T-helper 1 cell treated with Interleukin-12 subunit alpha and Interleukin-12 subunit beta and Interleukin-4 antibody, amounts not matched to agents 30 ng/mL and 1 ng/mL, for 36 hours (primary cell): ENCODE measurements around the gene ST6GALNAC3. TPM values are rescaled to one million over a fixed set of nuclear protein-coding genes. Genes with fewer than 3 reads are reported as not detected.

Experiments
- intact Hi-C: fragments of 100-400 bp; cut with micrococcal nuclease; formaldehyde crosslinking; loops from one replicate; pipeline ENCODE4 v1.15.1; 2024
- total RNA-seq: library from RNA; stranded (reverse); gene quantifications from 2 replicates; pipeline ENCODE4 v1.2.3, GENCODE V29; 2022

ST6GALNAC3 gene
- total RNA-seq, 1 donor from 2014 or later, result 0.12 TPM

- intact Hi-C loops, result no loop called here
Observed at GRCh38 chr1:76482272-76482671, 407.7 kb downstream of the ST6GALNAC3 start.

- intact Hi-C loops, result no loop called here
Observed at GRCh38 chr1:76491737-76492136, 417.2 kb downstream of the ST6GALNAC3 start.

- intact Hi-C loops, result no loop called here
Observed at GRCh38 chr1:76492752-76493430, 418.3 kb downstream of the ST6GALNAC3 start.

- intact Hi-C loops, result no loop called here
Observed at GRCh38 chr1:76494807-76495206, 420.3 kb downstream of the ST6GALNAC3 start.

- intact Hi-C loops, result no loop called here
Observed at GRCh38 chr1:76496871-76497270, 422.3 kb downstream of the ST6GALNAC3 start.

GRCh38 chr1:76500116-76500515, 425.6 kb downstream of the ST6GALNAC3 start:
- intact Hi-C loops, result loop anchor here (5.0 kb wide), 1 partner anchor 348 kb away; no protein-coding TSS in a partner anchor

- intact Hi-C loops, result loop anchor here (5.0 kb wide), 1 partner anchor 349 kb away; no protein-coding TSS in a partner anchor
Observed at GRCh38 chr1:76501136-76501535, 426.6 kb downstream of the ST6GALNAC3 start.

- intact Hi-C loops, result loop anchor here (5.0 kb wide), 1 partner anchor 349 kb away; no protein-coding TSS in a partner anchor
Observed at GRCh38 chr1:76501586-76502219, 427.2 kb downstream of the ST6GALNAC3 start.

- intact Hi-C loops, result loop anchor here (5.0 kb wide), 1 partner anchor 351 kb away; no protein-coding TSS in a partner anchor
Observed at GRCh38 chr1:76503100-76503499, 428.6 kb downstream of the ST6GALNAC3 start.

GRCh38 chr1:76503736-76504135, 429.2 kb downstream of the ST6GALNAC3 start:
- intact Hi-C loops, result loop anchor here (5.0 kb wide), 1 partner anchor 351 kb away; no protein-coding TSS in a partner anchor

GRCh38 chr1:76507376-76507775, 432.8 kb downstream of the ST6GALNAC3 start:
- intact Hi-C loops, result no loop called here

- intact Hi-C loops, result no loop called here
Observed at GRCh38 chr1:76508871-76509270, 434.3 kb downstream of the ST6GALNAC3 start.

GRCh38 chr1:76510672-76511557, 436.4 kb downstream of the ST6GALNAC3 start:
- intact Hi-C loops, result no loop called here

GRCh38 chr1:76511558-76512179, 437.1 kb downstream of the ST6GALNAC3 start:
- intact Hi-C loops, result no loop called here

- intact Hi-C loops, result no loop called here
Observed at GRCh38 chr1:76530953-76531352, 456.4 kb downstream of the ST6GALNAC3 start.

- intact Hi-C loops, result no loop called here
Observed at GRCh38 chr1:76541618-76542017, 467.1 kb downstream of the ST6GALNAC3 start.

- intact Hi-C loops, result no loop called here
Observed at GRCh38 chr1:76542359-76542758, 467.8 kb downstream of the ST6GALNAC3 start.

- intact Hi-C loops, result no loop called here
Observed at GRCh38 chr1:76543495-76543894, 468.9 kb downstream of the ST6GALNAC3 start.

- intact Hi-C loops, result no loop called here
Observed at GRCh38 chr1:76546354-76546933, 471.9 kb downstream of the ST6GALNAC3 start.

GRCh38 chr1:76547916-76548315, 473.4 kb downstream of the ST6GALNAC3 start:
- intact Hi-C loops, result loop anchor here (2.0 kb wide), 1 partner anchor 393 kb away; no protein-coding TSS in a partner anchor
